NCI-H2107 treated with DMSO at 0.1 percent for 48 hours (cell line): Measurements from ENCODE around the gene PGAM5.

ENCODE experiments used
- DNase-seq: peaks from one replicate; lab custom pipeline; 2025; ENCODE audit not compliant: unreplicated experiment; lab: John Stamatoyannopoulos, UW

Gene PGAM5

GRCh38 chr12:132719141-132719953 is 8.7 kb downstream of the PGAM5 start:
- no peak for DNase-seq

GRCh38 chr12:132719954-132720324 is 9.3 kb downstream of the PGAM5 start:
- no peak for DNase-seq

- DNase-seq: no peak
These were observed 10.1 kb downstream of the PGAM5 start for GRCh38 chr12:132720606-132721345.

- DNase-seq: no peak
These were observed 12.5 kb downstream of the PGAM5 start for GRCh38 chr12:132723015-132723763.

- no peak for DNase-seq
These were observed 13.1 kb downstream of the PGAM5 start for GRCh38 chr12:132723764-132724140.

- no peak for DNase-seq
These were observed 14.0 kb downstream of the PGAM5 start for GRCh38 chr12:132724506-132725241.

GRCh38 chr12:132726386-132726785 is 15.7 kb downstream of the PGAM5 start:
- DNase-seq: no peak

GRCh38 chr12:132727091-132727794 is 16.6 kb downstream of the PGAM5 start:
- DNase-seq: no peak

- DNase-seq: no peak
These were observed 17.9 kb downstream of the PGAM5 start for GRCh38 chr12:132728502-132728901.

- DNase-seq: no peak
These were observed 19.1 kb downstream of the PGAM5 start for GRCh38 chr12:132729541-132730320.

GRCh38 chr12:132730353-132730752 is 19.7 kb downstream of the PGAM5 start:
- no peak for DNase-seq

GRCh38 chr12:132731574-132731973 is 20.9 kb downstream of the PGAM5 start:
- DNase-seq: no peak

- DNase-seq: no peak
These were observed 23.6 kb downstream of the PGAM5 start for GRCh38 chr12:132734206-132734605.

GRCh38 chr12:132735496-132735895 is 24.9 kb downstream of the PGAM5 start:
- no peak for DNase-seq

- DNase-seq: no peak
These were observed 25.7 kb downstream of the PGAM5 start for GRCh38 chr12:132736378-132736777.

- DNase-seq: no peak
These were observed 26.3 kb downstream of the PGAM5 start for GRCh38 chr12:132736913-132737312.

GRCh38 chr12:132739600-132740312 is 29.1 kb downstream of the PGAM5 start:
- DNase-seq: no peak

- no peak for DNase-seq
These were observed 29.6 kb downstream of the PGAM5 start for GRCh38 chr12:132740313-132740646.

GRCh38 chr12:132740652-132741051 is 30.0 kb downstream of the PGAM5 start:
- no peak for DNase-seq
